Lower leg skin (tissue), 3 donors: Measurements from ENCODE around the gene KSR2.

Source experiments
- POLR2A ChIP-seq, 2 donors: fragments of 450-650 bp; IDR thresholded peaks; one replicate each; pipeline ENCODE4 v1.6.1; 2016 to 2017; ENCODE audit warnings: antibody characterized with exemption in 2 of 2, mild to moderate bottlenecking in 1 of 2, moderate library complexity in 1 of 2
- TF ChIP-seq, protein P1 (sequence below), 3 donors: fragments of 450-650 bp; IDR thresholded peaks; one replicate each; pipeline ENCODE4 v1.5.1; 2016; ENCODE audit warnings: antibody characterized with exemption in 3 of 3, mild to moderate bottlenecking in 3 of 3, moderate library complexity in 2 of 3

DNA sequence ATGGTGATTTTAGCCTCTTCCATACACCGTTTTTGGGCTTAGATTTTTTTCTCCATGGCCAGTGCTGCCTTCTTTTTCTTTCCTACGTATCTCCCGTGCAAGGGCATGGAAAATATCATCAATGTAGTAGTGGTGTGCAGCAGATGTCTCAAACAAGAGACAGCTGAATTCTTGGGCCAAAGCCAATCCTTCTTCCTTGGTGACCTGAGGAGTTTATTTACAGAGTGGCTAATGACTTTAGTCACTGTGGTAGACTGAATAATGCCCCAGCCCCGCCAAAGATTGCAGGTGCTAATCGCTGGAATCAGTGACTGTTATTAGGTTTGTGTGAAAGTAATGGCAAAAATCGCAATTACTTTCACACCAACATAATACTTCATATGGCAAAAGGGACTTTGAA, 371.8 kb downstream of the KSR2 start:
- no peak for TF ChIP-seq POLR2A (IDR thresholded peaks at IDR 0.05)
- TF ChIP-seq, protein P1, sequence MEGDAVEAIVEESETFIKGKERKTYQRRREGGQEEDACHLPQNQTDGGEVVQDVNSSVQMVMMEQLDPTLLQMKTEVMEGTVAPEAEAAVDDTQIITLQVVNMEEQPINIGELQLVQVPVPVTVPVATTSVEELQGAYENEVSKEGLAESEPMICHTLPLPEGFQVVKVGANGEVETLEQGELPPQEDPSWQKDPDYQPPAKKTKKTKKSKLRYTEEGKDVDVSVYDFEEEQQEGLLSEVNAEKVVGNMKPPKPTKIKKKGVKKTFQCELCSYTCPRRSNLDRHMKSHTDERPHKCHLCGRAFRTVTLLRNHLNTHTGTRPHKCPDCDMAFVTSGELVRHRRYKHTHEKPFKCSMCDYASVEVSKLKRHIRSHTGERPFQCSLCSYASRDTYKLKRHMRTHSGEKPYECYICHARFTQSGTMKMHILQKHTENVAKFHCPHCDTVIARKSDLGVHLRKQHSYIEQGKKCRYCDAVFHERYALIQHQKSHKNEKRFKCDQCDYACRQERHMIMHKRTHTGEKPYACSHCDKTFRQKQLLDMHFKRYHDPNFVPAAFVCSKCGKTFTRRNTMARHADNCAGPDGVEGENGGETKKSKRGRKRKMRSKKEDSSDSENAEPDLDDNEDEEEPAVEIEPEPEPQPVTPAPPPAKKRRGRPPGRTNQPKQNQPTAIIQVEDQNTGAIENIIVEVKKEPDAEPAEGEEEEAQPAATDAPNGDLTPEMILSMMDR (IDR thresholded peaks at IDR 0.05), result no peak
